B cell (primary cell): ENCODE results near the gene ITPR1.

ENCODE experiments used
- CTCF ChIP-seq: fragments of 200-600 bp; IDR thresholded peaks from one replicate; pipeline ENCODE4 v1.8.0; 2022; ENCODE audit warnings: antibody characterized with exemption, mild to moderate bottlenecking
- EZH2 ChIP-seq: IDR thresholded peaks from 2 replicates; pipeline ENCODE4 v1.6.1; 2012; ENCODE audit warnings: borderline replicate concordance, low read depth, mild to moderate bottlenecking, moderate library complexity, low read length; ENCODE audit not compliant: insufficient read depth, poor library complexity, severe bottlenecking

- TF ChIP-seq CTCF, result no peak
- no peak for TF ChIP-seq EZH2
Observed at GRCh38 chr3:4714045-4714444, 220.9 kb downstream of the ITPR1 start.
